Measurements from ENCODE around the gene ZNF385A. TPM values are rescaled to one million over a fixed set of nuclear protein-coding genes. Genes with fewer than 3 reads are reported as not detected.

Gene ZNF385A
- total and polyA plus RNA-seq, 5 experiments from 2014 or later: 0.42 to 3.2 (median 1.7) TPM; not detected in 2

GRCh38 chr12:54412786-54413185 lies 28.3 kb upstream of the ZNF385A start:
- peak; percentile 24 to 31 for ATAC-seq
- H3K36me3 Mint-ChIP-seq: peaks cover 0 to 35% (median 10%) of the 10 kb centered on the region in 3 donors
- H3K27me3 Mint-ChIP-seq: no peaks in the 10 kb centered on the region

DNA sequence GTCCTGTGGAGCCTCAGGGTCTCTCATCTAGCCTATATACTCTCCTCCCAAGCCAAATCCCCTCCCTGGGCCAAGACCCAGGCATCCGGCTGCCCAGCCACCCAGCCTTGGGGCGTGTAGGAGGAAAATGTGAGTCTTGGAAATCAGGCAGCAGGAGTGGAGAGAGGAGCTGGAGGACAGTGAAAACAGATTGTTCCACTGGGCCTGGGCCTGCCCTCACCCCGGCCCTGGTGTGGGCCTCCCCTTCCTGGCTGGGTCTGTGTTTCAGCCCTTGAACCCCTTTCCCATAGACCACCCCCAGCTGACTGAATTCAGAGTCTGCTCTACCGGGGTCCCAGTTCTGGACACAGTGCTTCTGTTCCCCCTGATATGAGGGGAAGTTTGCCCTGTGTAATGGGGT lies 27.8 kb upstream of the ZNF385A start:
- peak overlapping the region; percentile 74 to 91 (median 78) for H3K4me3 Mint-ChIP-seq
- DNase-seq (peak in 1 of 10 donors; percentile 31), ATAC-seq (no peak)
- H3K36me3 Mint-ChIP-seq: peaks cover 0 to 40% (median 10%) of the 10 kb centered on the region in 3 donors
- H3K9me3 Mint-ChIP-seq: no peaks in the 10 kb centered on the region
- POLR2A ChIA-PET: interaction anchor here (1.3 to 11.6 kb wide), 8 partner anchors 9 to 132 kb away, joined by 3 to 142 read pairs (median 10); partner anchors contain the start of genes CBX5 and HNRNPA1
- H3K27me3 Mint-ChIP-seq: no peaks in the 10 kb centered on the region
- H3K27ac Mint-ChIP-seq: peak overlapping the region; percentile 95 to 100 (median 98)
- H3K4me1 Mint-ChIP-seq: peaks cover 33 to 88% (median 80%) of the 10 kb centered on the region in 4 donors

More at GRCh38 chr12:54412786-54413185, 28.3 kb upstream of the ZNF385A start:
- POLR2A ChIA-PET: interaction anchor here (0.5 to 11.6 kb wide), 13 partner anchors 9 to 133 kb away, joined by 3 to 142 read pairs (median 6); partner anchors contain the start of genes CBX5, HNRNPA1 and NCKAP1L
- Mint-ChIP-seq H3K27ac (peak overlapping the region; percentile 95 to 100 (median 98)), H3K4me1 (peaks cover 32 to 88% (median 79%) of the 10 kb centered on the region in 4 donors), H3K9me3 (no peaks in the 10 kb centered on the region), H3K4me3 (peak overlapping the region; percentile 74 to 91 (median 78))
- no peak for DNase-seq

- POLR2A ChIA-PET: interaction anchor here (1.3 to 11.6 kb wide), 8 partner anchors 8 to 132 kb away, joined by 3 to 142 read pairs (median 12); partner anchors contain the start of genes CBX5, HNRNPA1 and ITGA5
- DNase-seq (peak; percentile 35 to 73 (median 46)), ATAC-seq (peak; percentile 21 to 26)
- Mint-ChIP-seq H3K27me3 (no peaks in the 10 kb centered on the region), H3K36me3 (peaks cover 0 to 47% (median 15%) of the 10 kb centered on the region in 3 donors), H3K27ac (peak overlapping the region; percentile 95 to 100 (median 98)), H3K9me3 (no peaks in the 10 kb centered on the region), H3K4me1 (peaks cover 32 to 88% (median 80%) of the 10 kb centered on the region in 4 donors), H3K4me3 (peak overlapping the region; percentile 52 to 91 (median 78))
Observed at GRCh38 chr12:54411391-54412241, 27.1 kb upstream of the ZNF385A start.

GRCh38 chr12:54409267-54409666 lies 24.7 kb upstream of the ZNF385A start:
- peaks cover 0 to 68% (median 20%) of the 10 kb centered on the region in 3 donors for H3K36me3 Mint-ChIP-seq
- POLR2A ChIA-PET: interaction anchor here (0.7 to 1.6 kb wide), 6 partner anchors 8 to 19 kb away, joined by 3 to 5 read pairs (median 4); partner anchors contain the start of gene ITGA5
- H3K4me1 Mint-ChIP-seq: peaks cover 30 to 85% (median 79%) of the 10 kb centered on the region in 4 donors

DNA sequence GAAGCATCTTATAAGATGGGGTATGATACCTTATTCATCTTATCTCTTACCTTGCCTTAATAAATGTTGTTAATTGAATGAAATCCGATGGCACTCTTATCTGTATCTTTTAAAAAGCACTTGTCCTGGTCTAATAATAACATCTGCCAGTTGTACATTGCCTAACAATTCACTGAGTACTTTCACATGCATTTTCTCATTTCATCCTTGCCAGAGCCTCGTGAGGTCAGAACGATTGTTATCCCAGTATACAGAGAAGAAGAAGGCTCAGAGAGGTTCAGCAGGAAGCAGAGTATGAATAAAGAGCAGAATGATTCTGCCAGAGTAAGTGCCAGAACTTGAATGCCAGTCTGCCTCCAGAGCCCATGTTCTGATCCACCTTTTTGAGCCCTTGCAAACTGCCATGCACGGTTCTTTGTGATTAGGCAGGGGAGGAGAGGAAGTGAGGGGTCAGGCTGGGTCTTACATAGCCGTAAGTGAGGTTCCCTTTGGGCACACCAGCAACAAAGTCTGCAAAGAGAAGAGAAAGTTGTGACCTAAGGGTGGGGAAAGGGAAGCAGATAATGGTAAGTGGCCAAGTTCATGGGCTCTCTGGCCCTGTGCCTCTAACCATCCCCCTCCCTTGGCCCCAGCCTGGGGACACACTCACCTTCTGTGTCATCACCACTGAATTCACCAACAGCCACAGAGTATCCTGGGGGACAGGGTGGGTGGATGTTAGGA lies 22.8 kb upstream of the ZNF385A start:
- peak overlapping the region; percentile 56 to 97 (median 84) for H3K27ac Mint-ChIP-seq
- H3K4me1 Mint-ChIP-seq: peaks cover 19 to 66% (median 61%) of the 10 kb centered on the region in 4 donors
- peaks cover 0 to 88% (median 21%) of the 10 kb centered on the region in 3 donors for H3K36me3 Mint-ChIP-seq
- H3K4me3 Mint-ChIP-seq: peak overlapping the region in 1 of 10 donors; percentile 30
- POLR2A ChIA-PET: interaction anchor here (1.0 to 1.5 kb wide), 2 partner anchors 8 to 9 kb away, joined by 4 to 5 read pairs; no protein-coding TSS in a partner anchor
- DNase-seq (no peak), ATAC-seq (no peak)
- H3K27me3 Mint-ChIP-seq: no peaks in the 10 kb centered on the region
- H3K9me3 Mint-ChIP-seq: no peaks in the 10 kb centered on the region

More at GRCh38 chr12:54409267-54409666, 24.7 kb upstream of the ZNF385A start:
- H3K27ac Mint-ChIP-seq: peak overlapping the region; percentile 43 to 100 (median 92)
- no peaks in the 10 kb centered on the region for H3K27me3 Mint-ChIP-seq
- H3K9me3 Mint-ChIP-seq: no peaks in the 10 kb centered on the region
- ATAC-seq (no peak), DNase-seq (no peak)
- no peak overlapping the region for H3K4me3 Mint-ChIP-seq

DNA sequence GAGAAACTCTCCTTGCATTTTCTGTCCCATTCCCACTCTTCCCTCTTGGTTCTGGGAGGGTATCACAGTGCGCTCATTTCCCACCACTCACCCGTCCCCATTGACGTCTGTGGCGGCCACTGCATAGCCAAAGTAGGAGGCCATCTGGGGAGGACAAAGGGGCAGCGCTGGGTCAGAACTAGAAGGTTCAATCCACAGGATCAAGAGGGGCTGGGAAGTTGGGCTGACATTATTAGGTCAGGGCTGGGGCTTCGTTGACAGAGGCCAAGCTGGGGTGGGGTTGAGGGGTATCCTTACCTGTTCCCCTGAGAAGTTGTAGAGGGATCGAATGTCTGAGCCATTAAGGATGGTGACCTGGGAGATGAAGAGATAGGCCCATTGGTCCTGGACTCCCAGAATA lies 21.0 kb upstream of the ZNF385A start:
- Mint-ChIP-seq H3K27me3 (no peaks in the 10 kb centered on the region), H3K4me3 (no peak overlapping the region), H3K36me3 (peaks cover 0 to 96% (median 27%) of the 10 kb centered on the region in 3 donors), H3K4me1 (peaks cover 16 to 50% (median 45%) of the 10 kb centered on the region in 4 donors), H3K9me3 (no peaks in the 10 kb centered on the region), H3K27ac (peak overlapping the region; percentile 35 to 97 (median 86))
- DNase-seq (no peak), ATAC-seq (no peak)
- POLR2A ChIA-PET: interaction anchor here (1.1 to 2.2 kb wide), 2 partner anchors 10 to 14 kb away, joined by 5 to 12 read pairs; partner anchors contain the start of gene ITGA5

DNA sequence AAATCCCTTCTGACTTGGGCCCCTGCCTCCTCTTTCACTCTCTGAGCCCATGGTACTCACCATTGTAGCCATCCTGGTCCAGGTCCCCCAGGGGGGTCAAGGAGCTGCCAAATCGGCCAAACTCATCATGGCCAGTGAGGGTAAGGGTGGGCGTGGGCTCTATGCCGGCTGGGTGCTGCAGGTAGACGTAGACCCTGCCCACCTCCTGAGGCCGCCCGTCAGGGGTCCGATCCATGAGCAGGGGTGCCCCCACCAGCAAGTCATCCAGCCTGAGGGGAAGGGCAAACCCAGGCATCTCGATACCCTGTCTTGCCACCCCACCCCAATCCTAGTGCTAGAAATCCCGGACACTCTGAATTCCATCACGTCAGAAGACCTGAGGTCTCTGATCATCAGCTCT lies 20.6 kb upstream of the ZNF385A start:
- POLR2A ChIA-PET: interaction anchor here (1.1 to 2.2 kb wide), 2 partner anchors 11 to 14 kb away, joined by 5 to 12 read pairs; partner anchors contain the start of gene ITGA5
- peaks cover 0 to 96% (median 27%) of the 10 kb centered on the region in 3 donors for H3K36me3 Mint-ChIP-seq
- H3K27me3 Mint-ChIP-seq: no peaks in the 10 kb centered on the region
- H3K27ac Mint-ChIP-seq: peak overlapping the region in 9 of 10 donors; percentile 11 to 97 (median 92)
- no peak overlapping the region for H3K4me3 Mint-ChIP-seq
- DNase-seq (no peak), ATAC-seq (peak in 1 of 2 donors; percentile 6)
- H3K4me1 Mint-ChIP-seq: peaks cover 16 to 48% (median 44%) of the 10 kb centered on the region in 4 donors
- no peaks in the 10 kb centered on the region for H3K9me3 Mint-ChIP-seq

- DNase-seq: peak; percentile 38 to 80 (median 62)
- H3K27ac Mint-ChIP-seq: peak overlapping the region; percentile 61 to 97 (median 92)
- POLR2A ChIA-PET: interaction anchor here (0.6 to 2.4 kb wide), 4 partner anchors 9 to 456 kb away, joined by 6 to 12 read pairs (median 10); partner anchors contain the start of gene ITGA5
- H3K4me1 Mint-ChIP-seq: peaks cover 17 to 45% (median 42%) of the 10 kb centered on the region in 4 donors
- peaks cover under 1 to 97% (median 31%) of the 10 kb centered on the region in 3 donors for H3K36me3 Mint-ChIP-seq
- ATAC-seq: peak; percentile 63 to 73
- no peaks in the 10 kb centered on the region for H3K27me3 Mint-ChIP-seq
- peak overlapping the region in 2 of 10 donors; percentile 7 to 20 for H3K4me3 Mint-ChIP-seq
- H3K9me3 Mint-ChIP-seq: no peaks in the 10 kb centered on the region
Observed at GRCh38 chr12:54404061-54405004, 19.8 kb upstream of the ZNF385A start.

GRCh38 chr12:54401119-54401518 lies 16.6 kb upstream of the ZNF385A start:
- Mint-ChIP-seq H3K36me3 (peaks cover 9 to 95% (median 26%) of the 10 kb centered on the region in 3 donors), H3K9me3 (no peaks in the 10 kb centered on the region), H3K27me3 (no peaks in the 10 kb centered on the region), H3K4me1 (peaks cover 12 to 28% (median 21%) of the 10 kb centered on the region in 4 donors), H3K4me3 (no peak overlapping the region), H3K27ac (peak overlapping the region in 9 of 10 donors; percentile 0 to 79 (median 73))
- DNase-seq (no peak), ATAC-seq (no peak)
- POLR2A ChIA-PET: interaction anchor here (0.6 to 5.3 kb wide), 5 partner anchors 9 to 47 kb away, joined by 3 to 99 read pairs (median 5); partner anchors contain the start of gene ITGA5

DNA sequence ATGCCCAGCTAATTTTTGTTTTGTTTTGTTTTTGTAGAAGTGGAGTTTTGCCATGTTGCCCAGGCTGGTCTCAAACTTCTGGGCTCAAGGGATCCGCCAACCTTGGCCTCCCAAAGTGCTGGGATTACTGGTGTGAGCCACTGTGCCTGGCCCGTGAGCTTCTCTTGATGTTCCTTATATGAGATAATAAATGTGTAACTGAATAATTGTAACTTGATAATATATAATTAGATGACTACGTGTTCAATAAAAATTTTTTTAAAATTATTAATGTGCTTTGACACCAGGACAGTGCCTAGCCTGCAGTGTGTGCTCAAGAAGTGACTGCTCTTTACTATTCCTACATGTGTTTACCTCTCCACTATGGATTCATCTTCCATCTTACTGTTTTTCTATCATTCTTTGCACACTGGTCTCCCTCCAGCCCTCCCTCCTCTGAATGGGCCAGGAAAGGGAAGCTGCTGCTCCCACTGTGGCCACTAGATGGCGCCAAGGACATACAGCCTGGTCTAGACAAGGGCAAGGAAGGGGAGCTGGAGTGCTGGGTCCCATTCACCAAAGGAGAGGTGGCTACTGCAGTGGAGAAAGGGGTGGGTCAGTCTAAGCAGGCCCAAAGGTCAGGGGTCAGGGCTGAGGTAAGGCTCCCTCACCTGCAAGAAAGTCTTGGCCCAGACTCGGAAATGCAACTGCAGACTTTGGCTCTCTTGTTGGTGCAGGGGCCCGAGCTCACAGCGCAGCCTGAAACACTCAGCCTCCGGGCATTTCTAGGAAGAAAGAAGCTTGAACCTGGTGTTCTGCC lies 14.7 kb upstream of the ZNF385A start:
- Mint-ChIP-seq H3K36me3 (peaks cover 9 to 96% (median 27%) of the 10 kb centered on the region in 3 donors), H3K9me3 (no peaks in the 10 kb centered on the region), H3K4me3 (no peak overlapping the region), H3K4me1 (peaks cover 5 to 10% (median 10%) of the 10 kb centered on the region in 4 donors), H3K27me3 (no peaks in the 10 kb centered on the region), H3K27ac (peak overlapping the region in 8 of 10 donors; percentile 0 to 74 (median 36))
- peak; percentile 77 to 96 (median 87) for DNase-seq
- ATAC-seq: peak; percentile 94 to 99
- POLR2A ChIA-PET: interaction anchor here (1.0 to 5.3 kb wide), 8 partner anchors 9 to 98 kb away, joined by 4 to 99 read pairs (median 5); partner anchors contain the start of genes ITGA5 and NCKAP1L

All from naive thymus-derived CD8-positive, alpha-beta T cell (primary cell).